Measurements from ENCODE around the gene ZFHX2.
"Not testable (repeated sequence)": the region's sequence is repeated elsewhere in the genome, so short reads cannot be mapped to it uniquely, and the experiment has no call there.

DNA sequence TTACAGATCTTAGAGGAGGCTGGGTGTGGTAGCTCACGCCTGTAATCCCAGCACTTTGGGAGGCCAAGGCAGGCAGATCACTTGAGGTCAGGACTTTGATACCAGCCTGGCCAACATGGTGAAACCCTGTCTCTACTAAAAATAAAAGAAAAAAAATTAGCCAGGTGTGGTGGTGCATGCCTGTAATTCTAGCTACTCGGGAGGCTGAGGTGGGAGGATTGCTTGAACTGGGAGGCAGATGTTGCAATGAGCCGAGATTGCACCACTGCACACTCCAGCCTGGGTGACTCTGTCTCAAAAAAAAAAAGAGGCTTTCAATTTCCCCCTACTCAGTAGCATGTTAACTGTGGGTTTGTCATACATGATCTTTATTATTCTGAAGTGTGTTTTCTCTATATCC is 42.6 kb upstream of the ZFHX2 start:
- TF ChIP-seq CTCF (conservative IDR thresholded peaks at IDR 0.05; ENCODE audit: low read depth, low read length); POLR2A (IDR thresholded peaks at IDR 0.05; ENCODE audit: low read depth, low read length); CEBPB (IDR thresholded peaks at IDR 0.05; ENCODE audit: low read depth, low read length); RCOR1 (IDR thresholded peaks at IDR 0.05; ENCODE audit: insufficient replicate concordance, low read length); RAD21 (IDR thresholded peaks at IDR 0.05; ENCODE audit: low read length); CHD1 (IDR thresholded peaks at IDR 0.05; ENCODE audit: low read depth, low read length); FOS (IDR thresholded peaks at IDR 0.05; ENCODE audit: low read depth, low read length); BHLHE40 (IDR thresholded peaks at IDR 0.05; ENCODE audit: low read depth, low read length); MAFK (IDR thresholded peaks at IDR 0.05; ENCODE audit: low read depth, low read length): not testable (repeated sequence)
